GM18517 (cell line): ENCODE measurements around the gene ULK1.

Experiments used
- ATAC-seq: cut with Tn5 transposase; IDR thresholded peaks from one replicate; pipeline ENCODE4 v1.9.1; 2021; ENCODE audit warnings: mild to moderate bottlenecking, moderate library complexity; ENCODE audit not compliant: unreplicated experiment

The ULK1 gene

DNA sequence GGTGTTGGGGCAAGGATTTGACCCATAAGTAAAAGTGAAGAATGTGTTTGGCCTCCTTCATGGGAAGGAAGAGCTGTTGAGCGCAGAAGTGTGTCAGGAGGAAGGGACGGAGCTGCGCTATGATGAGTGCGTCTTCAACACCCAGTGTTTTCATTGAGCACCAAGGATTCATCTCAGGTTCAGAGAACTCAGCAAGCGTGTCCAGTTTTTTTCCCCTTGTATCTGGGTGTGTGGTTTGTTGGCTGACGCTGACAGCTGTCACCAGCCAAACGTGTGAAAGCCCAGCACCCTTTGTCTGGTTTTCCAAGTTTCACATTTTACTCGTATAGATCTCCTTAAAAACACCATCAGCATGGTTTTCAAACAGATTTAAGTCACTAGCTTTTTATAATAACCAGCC is 67.6 kb downstream of the ULK1 start:
- ATAC-seq, result no peak

DNA sequence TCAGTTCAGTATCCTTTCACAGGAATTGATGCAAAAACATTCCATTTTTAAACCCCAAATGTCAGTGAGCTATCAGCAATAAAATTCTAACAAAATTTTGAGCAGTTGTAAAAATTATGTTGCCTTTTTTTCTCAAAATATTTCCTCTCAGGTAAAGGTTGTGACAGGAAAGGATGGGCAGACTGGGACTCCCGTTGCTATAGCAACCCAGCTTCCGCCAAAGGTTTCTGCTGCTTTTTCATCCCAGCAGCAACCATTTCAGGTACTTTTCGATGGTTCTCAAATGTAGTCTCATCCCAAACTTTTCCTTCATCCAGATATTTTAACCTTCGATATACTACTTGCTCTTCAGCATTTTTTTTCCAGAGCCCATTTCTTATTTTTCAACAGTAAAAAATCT is 69.0 kb downstream of the ULK1 start:
- no peak for ATAC-seq

DNA sequence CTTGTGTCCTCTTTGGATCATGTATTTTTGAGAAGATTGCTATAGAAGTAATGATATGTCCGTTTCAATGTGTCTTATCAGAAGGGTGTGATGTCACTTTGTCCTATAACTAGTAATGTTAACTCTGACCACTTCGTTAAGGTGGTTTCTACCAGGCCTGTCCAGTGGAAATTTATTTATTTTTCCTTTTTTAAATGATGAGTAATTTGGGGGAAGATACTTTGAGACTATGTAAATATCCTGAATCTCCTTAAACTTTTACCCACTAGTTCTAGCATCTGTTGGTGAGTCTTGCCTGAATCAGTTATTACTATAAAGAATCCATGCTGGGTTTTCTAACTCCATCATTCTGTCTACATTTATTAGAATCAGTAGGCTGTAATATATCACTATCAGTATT is 70.7 kb downstream of the ULK1 start:
- no peak for ATAC-seq

DNA sequence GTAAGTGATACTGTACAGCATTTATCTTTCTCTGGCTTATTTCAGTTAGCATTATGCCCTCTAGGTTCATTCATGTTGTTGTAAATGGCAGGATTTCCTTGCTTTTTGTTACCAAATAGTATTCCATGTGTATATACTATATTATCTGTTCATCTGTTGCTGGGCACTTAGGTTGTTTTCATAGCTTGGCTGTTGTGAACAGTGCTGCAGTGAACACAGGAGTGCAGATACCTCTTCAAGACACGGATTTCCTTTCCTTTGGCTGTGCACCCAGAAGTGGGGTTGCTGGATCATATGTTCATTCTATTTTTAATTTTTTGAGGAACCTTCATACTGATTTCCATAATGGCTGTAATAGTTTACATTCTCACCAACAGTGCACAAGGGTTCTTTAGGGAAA is 76.8 kb downstream of the ULK1 start:
- ATAC-seq, result no peak
